ENCODE measurements around the gene CNIH2. TPM values are rescaled to one million over a fixed set of nuclear protein-coding genes. Genes with fewer than 3 reads are reported as not detected.

Gene CNIH2
- total and polyA plus RNA-seq, 7 donors = 0.63 to 1.7 TPM; not detected in 5

DNA sequence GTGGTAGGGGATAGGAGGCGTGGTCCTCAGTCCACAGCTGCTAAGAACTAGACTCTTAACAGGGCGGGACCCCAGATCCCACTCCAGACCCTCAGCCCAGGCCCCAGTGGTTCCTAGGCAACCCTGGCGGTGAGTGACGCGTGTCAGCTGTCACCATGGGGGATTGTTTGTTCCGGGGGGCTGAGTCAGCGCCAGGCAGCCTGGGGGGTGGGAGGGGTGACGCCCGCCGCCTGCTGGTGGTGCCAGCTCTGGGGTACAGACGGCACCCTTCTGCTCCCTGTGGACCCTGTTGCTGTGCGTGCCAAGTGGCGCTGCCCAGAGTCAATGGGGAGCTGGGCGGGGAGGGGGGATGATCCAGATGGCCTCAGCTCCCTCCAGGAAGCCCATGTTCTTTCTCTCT lies 2.5 kb downstream of the CNIH2 start:
- WGBS, 2 donors = 88 to 89% methylated on average over 14 of the region's 14 CpGs
- H3K27ac ChIP-seq = no peak overlapping the region
- no peak for TF ChIP-seq POLR2AphosphoS5 (IDR thresholded peaks at IDR 0.05)
- TF ChIP-seq, protein P1, sequence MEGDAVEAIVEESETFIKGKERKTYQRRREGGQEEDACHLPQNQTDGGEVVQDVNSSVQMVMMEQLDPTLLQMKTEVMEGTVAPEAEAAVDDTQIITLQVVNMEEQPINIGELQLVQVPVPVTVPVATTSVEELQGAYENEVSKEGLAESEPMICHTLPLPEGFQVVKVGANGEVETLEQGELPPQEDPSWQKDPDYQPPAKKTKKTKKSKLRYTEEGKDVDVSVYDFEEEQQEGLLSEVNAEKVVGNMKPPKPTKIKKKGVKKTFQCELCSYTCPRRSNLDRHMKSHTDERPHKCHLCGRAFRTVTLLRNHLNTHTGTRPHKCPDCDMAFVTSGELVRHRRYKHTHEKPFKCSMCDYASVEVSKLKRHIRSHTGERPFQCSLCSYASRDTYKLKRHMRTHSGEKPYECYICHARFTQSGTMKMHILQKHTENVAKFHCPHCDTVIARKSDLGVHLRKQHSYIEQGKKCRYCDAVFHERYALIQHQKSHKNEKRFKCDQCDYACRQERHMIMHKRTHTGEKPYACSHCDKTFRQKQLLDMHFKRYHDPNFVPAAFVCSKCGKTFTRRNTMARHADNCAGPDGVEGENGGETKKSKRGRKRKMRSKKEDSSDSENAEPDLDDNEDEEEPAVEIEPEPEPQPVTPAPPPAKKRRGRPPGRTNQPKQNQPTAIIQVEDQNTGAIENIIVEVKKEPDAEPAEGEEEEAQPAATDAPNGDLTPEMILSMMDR (IDR thresholded peaks at IDR 0.05) = no peak
- TF ChIP-seq EP300 (IDR thresholded peaks at IDR 0.05) = no peak
- TF ChIP-seq POLR2A (IDR thresholded peaks at IDR 0.05) = no peak
- DNase-seq = no peak
- no peak overlapping the region for H3K4me3 ChIP-seq
- no peaks in the 10 kb centered on the region for H3K27me3 ChIP-seq
- H3K36me3 ChIP-seq = peaks cover 0 to 22% (median 6%) of the 10 kb centered on the region in 4 donors
- peaks cover 0 to 30% (median 28%) of the 10 kb centered on the region in 4 donors for H3K4me1 ChIP-seq
- intact Hi-C loops (cut with DNase I) = no loop called here
- H3K9me3 ChIP-seq = no peaks in the 10 kb centered on the region

DNA sequence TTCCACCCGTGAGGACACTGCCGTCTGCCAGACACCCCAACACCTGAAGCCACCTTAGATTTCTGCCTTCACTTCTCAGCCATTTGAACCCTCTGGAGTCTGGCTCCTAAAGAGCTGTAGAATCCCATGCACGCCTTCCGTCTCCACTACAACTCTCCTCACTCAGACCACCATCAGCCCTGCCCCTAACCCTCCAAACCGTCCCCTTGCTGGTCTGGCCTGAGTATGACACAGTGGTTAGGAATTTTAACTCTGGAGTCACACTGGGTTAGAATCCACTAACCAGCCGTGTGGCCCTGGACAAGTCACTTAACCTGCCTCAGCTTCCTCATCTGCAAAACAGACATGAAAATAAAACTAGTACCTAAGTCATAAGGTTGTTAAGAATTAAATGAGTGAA lies 3.0 kb downstream of the CNIH2 start:
- H3K9me3 ChIP-seq = no peaks in the 10 kb centered on the region
- H3K27me3 ChIP-seq = no peaks in the 10 kb centered on the region
- peaks cover 0 to 16% (median 3%) of the 10 kb centered on the region in 4 donors for H3K36me3 ChIP-seq
- H3K4me1 ChIP-seq = peaks cover 0 to 35% (median 28%) of the 10 kb centered on the region in 4 donors
- intact Hi-C loops (cut with DNase I) = no loop called here
- TF ChIP-seq, protein P1 (IDR thresholded peaks at IDR 0.05) = no peak
- no peak for DNase-seq
- H3K4me3 ChIP-seq = no peak overlapping the region
- no peak overlapping the region for H3K27ac ChIP-seq
- WGBS, 2 donors = 86 to 87% methylated on average over 6 of the region's 6 CpGs

GRCh38 chr11:66281776-66282467 lies 3.9 kb downstream of the CNIH2 start:
- TF ChIP-seq, protein P1 (IDR thresholded peaks at IDR 0.05) = no peak
- TF ChIP-seq POLR2AphosphoS5 (IDR thresholded peaks at IDR 0.05) = peak in 1 of 4 donors; percentile 19
- WGBS, 2 donors = 23 to 27% methylated on average over 20 of the region's 20 CpGs

GRCh38 chr11:66282468-66283455 lies 4.8 kb downstream of the CNIH2 start:
- no peaks in the 10 kb centered on the region for H3K27me3 ChIP-seq
- 13 to 15% methylated on average over 35 of the region's 35 CpGs for WGBS, 2 donors
- intact Hi-C loops (cut with DNase I) = loop anchor here (1.0 kb wide), 1 partner anchor 60 kb away; no protein-coding TSS in a partner anchor
- peaks cover 0 to 41% (median 29%) of the 10 kb centered on the region in 4 donors for H3K4me1 ChIP-seq
- no peak for TF ChIP-seq EP300 (IDR thresholded peaks at IDR 0.05)
- peak in 3 of 4 donors; percentile 31 to 44 (median 42) for TF ChIP-seq POLR2AphosphoS5 (IDR thresholded peaks at IDR 0.05)
- no peak for TF ChIP-seq POLR2A (IDR thresholded peaks at IDR 0.05)
- TF ChIP-seq, protein P1 (IDR thresholded peaks at IDR 0.05) = peak; percentile 90 to 98 (median 96)
- H3K9me3 ChIP-seq = no peaks in the 10 kb centered on the region
- peak; percentile 98 for DNase-seq
- H3K4me3 ChIP-seq = no peak overlapping the region
- peaks cover 0 to 8% (median 0%) of the 10 kb centered on the region in 4 donors for H3K36me3 ChIP-seq
- H3K27ac ChIP-seq = peak overlapping the region in 1 of 4 donors; percentile 18

More at GRCh38 chr11:66281776-66282467, 3.9 kb downstream of the CNIH2 start:
- intact Hi-C loops (cut with DNase I) = loop anchor here (1.0 kb wide), 1 partner anchor 60 kb away; no protein-coding TSS in a partner anchor
- Histone ChIP-seq H3K4me3 (no peak overlapping the region), H3K36me3 (peaks cover 0 to 8% (median 0%) of the 10 kb centered on the region in 4 donors), H3K27me3 (no peaks in the 10 kb centered on the region), H3K4me1 (peaks cover 0 to 37% (median 28%) of the 10 kb centered on the region in 4 donors), H3K9me3 (no peaks in the 10 kb centered on the region), H3K27ac (no peak overlapping the region)
- no peak for DNase-seq
